ENCODE measurements around the gene METTL8.

METTL8 gene, protein sequence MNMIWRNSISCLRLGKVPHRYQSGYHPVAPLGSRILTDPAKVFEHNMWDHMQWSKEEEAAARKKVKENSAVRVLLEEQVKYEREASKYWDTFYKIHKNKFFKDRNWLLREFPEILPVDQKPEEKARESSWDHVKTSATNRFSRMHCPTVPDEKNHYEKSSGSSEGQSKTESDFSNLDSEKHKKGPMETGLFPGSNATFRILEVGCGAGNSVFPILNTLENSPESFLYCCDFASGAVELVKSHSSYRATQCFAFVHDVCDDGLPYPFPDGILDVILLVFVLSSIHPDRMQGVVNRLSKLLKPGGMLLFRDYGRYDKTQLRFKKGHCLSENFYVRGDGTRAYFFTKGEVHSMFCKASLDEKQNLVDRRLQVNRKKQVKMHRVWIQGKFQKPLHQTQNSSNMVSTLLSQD

DNA sequence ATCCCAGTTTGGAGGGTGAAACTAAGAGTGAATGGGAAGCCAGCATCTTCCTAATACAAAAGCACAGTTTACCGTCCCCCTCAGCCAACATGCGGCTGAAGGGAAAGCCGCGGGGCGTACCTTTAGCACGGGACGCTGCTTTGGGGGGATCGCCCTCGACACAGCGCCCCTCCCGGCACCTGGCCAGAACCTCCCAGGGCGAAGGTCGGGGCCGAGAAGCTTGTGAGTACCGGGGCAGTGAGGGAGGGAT is at the start of gene METTL8:
TSS of gene METTL8 (minus strand) at position 228 of the 250 bp plus-strand sequence. CDS start 41,805 bp downstream, outside the sequence.
- no peak for DNase-seq (ENCODE audit: low spot score)

DNA sequence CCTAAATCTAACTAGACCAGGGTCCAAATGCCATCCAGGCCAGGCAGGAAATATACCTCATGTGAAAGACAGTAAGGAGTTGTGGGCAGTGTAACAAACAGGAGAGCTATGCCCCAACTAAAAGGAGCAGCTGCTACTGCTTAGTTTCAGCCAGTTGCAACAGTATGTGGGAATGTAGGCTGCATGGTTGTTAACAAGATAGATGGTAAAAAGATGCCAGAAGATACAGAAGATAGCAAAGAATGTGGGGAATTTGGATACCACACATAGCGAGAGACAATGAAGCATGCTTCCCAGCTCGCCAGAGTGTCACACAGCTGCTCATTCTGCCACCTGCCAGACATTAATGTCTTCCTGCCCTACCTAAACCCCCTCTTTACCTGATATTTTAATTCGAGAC is 49.1 kb upstream of the METTL8 start:
- no peak for DNase-seq (ENCODE audit: low spot score)

DNA sequence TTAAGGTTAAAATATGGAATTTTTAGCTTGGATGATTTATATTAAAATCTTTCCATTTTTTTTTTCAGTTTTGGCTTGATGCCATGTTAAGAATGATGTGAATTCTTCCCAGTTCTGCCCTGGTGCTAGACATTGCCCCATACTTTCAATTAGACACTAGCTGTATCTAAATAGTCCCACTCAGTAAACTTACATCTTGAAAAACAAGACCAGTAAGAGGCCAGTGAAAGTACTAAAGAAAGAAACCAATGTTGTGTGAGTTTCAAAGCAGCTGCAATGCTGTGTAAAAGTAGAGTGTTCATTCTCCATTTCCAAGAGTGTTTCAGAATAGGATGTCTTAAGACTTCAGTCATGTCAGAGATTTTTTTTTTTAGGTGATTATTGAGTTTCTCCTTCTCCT is 48.5 kb upstream of the METTL8 start:
- no peak for DNase-seq (ENCODE audit: low spot score)

DNA sequence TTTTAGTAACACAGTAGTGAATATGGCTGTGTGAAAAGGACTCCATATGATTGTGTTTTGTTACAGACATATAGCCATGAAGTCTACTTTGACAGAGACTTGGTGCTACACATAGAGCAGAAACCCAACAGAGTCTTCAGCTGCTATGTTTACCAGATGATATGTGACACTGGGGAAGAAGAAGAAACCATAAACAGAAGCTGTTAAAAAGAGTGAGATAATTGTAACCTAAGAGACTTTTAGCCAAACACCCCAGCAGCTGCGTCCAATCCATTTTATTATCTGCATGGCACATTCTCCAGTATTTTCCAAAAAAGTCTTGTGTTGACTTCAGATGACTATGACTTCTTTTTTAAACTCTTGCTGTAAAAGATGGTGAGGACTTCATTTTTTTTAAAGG is 47.1 kb upstream of the METTL8 start:
- no peak for DNase-seq (ENCODE audit: low spot score)

DNA sequence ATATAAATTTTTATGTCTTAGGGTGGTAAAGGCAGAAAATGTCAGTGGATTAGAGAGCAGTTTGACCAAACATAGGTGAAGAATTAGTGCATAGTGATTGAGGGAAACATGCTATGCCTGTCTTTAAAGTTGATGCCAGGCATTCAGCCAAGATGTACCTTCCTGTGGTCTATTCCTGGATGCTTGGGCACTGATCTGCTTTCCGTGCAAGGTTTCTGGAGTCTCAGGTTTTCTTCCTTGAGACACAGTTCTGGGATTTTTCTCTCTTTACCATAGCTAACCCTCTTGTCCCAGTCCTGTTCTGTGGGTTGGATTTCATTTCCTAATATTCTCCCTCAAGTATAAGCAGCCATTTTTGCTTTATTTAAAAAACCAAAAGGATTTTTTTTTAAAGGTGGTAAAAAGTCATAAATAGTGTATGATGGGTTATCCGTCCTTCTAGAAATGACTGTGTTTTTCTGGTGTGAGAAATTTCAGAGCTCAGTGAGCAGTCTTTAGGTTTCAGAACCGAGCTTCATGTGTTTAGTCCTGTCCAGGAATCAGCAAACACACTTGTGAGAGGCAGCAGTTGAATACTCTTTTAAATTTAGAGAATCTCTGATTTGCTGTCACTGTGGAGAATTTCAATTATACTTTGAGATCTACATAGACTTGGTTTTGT is 45.5 kb upstream of the METTL8 start:
- DNase-seq (ENCODE audit: low spot score) = no peak

DNA sequence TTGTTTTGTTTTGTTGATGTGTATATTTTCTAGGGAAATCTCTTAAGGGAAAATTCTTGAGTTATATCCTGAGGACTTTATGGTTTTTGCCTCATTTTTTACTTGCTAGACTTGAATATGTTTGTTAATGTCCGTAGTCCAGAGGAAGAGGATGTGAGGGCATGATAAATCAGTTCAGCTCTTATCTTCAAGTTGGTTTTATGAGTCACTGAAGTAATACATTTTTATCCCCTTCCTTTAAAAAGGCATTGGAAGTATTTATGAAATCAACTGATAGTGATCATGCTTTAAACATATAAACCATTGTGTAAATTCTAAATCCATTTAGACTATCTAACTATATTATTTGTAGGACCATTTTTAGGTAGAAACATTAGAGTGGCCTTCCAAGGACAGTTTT is 44.6 kb upstream of the METTL8 start:
- DNase-seq (ENCODE audit: low spot score) = no peak

DNA sequence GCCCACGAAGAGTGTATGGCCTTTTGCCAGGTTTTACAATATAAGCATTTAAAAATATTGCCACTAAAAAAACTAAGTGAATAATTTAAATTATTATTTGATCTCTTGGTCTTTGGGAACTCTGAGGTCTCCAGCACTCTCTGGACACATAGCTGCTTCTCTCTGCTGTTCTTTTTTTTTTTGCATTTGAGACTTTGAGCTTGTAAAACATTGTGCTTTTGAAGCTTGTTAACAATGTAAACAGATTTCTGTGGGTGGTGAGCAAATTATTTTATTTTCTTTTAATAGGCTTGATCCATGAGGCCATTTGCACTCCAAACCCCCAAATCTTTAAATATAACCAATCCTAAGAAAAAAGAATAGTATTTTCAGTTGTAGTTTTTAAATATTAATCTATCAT is 42.2 kb upstream of the METTL8 start:
- DNase-seq (ENCODE audit: low spot score) = no peak

DNA sequence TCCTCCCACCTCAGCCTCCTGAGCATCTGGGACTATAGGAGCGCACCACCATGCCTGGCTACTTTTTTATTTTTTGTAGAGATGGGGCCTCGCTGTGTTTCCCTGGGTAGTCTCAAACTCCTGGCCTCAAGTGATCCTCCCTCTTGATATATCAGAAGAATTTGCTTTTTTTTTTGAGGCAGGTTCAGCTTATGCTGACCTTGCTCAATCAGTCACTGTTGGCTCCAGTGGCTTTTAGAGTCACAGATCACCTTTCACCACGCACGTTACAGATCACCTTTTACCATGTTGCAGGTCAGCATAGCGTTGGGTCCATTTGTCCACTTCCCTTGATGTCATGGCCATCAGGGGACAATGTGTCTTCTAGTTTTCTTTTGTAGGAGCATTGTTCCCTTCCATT is 36.3 kb upstream of the METTL8 start:
- no peak for DNase-seq (ENCODE audit: low spot score)

DNA sequence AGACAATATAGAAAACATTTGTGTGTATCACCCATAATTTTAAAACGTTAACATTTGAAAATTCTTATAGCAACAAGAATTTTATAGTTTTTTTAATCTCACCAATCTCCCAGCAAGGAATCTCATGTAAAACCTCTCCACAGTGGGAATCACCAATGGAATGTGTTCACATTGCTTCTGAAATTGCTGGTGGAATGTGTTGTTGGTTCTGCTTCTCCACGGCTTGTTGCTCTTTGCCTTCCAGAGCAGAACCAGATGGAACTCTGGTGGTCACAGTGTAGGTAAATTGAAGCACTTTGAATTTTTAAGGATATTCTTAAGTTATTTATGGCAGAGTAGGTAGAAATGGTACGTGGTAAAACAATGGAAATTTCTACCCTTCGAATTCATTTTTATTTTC is 35.4 kb upstream of the METTL8 start:
- DNase-seq (ENCODE audit: low spot score) = no peak

DNA sequence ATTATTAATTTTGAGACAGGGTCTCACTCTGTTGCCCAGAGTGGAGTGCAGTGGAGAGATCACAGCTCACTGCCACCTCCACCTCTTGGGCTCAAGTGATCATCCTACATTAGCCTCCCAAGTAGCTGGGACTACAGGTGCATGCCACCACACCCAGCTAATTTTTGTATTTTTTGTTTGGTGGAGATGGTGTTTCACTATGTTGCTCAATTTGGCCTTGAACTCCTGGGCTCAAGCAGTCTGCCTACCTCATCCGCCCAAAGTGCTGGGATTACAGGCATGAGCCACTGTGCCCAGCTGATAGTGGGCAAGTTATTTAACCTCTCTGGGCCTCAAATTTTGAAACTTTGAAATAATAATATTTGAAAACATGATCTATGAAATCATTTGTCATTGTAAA is 26.7 kb upstream of the METTL8 start:
- no peak for DNase-seq (ENCODE audit: low spot score)

DNA sequence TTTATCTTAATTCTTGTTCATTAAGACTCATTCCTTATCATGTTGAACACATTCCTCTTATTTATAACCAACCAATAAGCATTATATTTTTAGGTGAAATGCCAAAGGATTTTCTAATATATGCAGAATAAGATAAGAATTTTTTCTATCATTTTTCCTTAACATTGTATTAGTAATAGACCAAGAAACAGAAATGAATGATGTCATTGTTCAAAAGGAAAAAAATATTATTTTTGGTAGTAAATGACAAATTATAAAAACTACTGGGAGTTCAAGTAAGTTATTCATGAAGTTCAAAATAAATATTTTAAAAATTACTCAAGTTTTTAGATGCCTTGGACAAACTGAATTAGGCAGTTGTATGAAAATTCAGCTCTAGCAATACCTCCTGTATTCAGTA is 25.7 kb upstream of the METTL8 start:
- DNase-seq (ENCODE audit: low spot score) = no peak

DNA sequence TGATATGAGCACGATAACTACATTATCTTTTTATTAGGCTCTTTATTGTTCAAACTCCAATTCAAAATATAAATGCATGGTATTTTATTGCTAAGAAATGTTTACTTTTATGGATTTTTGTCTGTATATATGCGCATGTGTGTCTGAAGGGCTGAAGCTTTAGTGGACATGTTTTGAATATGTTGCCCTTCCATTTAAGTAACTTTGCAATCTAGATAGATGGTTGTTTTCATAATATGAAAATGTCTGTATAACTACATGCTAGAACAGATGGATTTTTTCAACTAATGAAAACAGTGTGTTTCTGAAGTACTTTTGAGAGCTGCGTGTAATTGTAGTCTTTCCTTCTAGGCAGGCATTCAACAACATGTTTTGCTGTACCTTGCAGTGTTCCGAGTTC is 19.0 kb upstream of the METTL8 start:
- no peak for DNase-seq (ENCODE audit: low spot score)

DNA sequence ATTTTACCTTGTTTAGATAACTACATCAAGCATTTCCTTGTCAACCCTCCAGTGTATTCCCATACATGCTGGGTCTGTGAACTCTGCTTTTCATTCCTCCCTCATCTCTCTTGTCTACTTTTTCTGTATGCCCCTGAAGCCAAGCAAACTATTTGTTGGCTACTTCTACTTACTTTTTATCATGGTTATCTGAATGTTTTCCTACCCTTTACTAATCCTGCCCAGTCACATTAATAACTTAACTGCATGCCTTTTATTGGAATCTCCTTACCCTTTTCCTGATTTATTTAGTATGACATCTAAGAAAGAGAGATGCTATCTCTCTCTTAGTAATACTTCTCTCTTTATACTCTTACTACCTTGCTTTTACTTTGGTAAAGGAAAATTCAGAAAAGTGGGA is 17.3 kb upstream of the METTL8 start:
- DNase-seq (ENCODE audit: low spot score) = no peak

DNA sequence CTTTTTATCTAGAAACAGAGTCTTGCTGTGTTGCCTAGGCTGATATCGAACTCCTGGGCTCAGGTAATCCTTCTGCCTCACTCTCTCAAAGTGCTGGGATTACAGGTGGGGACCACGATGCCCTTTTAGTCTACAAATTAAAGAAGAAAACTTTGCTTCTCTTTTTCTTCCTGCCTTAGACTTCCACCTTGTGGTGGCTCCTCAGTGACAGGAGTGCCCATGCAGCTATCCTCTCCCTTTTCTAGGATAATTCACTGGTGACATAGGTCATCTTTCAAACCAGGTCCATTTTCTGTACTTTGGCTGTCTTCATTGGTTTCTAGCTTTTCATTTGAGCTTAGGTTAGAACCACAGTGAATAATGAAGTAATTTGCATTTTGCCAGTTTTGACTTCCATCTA is 13.9 kb upstream of the METTL8 start:
- no peak for DNase-seq (ENCODE audit: low spot score)

DNA sequence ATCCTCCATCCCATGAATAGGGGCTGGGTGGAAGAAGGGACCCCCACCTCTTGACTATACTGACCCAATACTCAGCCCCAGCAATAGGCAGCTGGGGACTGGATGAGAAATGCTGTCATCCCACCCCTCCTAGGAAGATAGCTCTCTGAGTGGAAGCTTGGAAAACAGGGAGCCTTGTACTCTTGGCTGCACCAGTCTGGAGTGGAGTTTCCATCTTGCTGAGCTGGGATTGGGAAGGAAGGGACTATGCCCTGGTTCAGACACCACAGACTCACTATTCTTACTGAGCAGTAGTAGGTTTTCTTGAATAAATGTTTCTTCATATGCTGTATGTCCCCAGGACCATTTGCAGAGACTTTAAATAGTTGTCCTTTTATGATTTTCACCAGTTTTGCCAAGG is 7.7 kb upstream of the METTL8 start:
- DNase-seq (ENCODE audit: low spot score) = no peak

DNA sequence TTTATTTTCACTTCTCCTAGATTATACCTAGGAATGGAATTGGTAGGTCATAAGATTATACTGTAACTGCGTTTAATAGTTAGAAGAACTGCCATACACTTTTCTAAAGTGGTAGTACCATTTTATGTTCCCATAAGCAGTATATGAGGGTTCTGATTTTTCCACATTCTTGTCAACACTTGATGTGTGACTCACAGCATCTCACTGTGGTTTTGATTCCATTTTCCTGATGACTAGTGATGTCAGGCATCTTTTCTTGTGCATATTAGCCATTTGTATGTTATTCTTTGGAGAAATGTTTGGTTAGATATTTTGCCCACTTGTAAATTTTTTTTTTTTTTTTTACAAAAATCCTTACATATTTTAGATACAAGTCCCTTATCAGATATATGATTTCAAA is 2.5 kb upstream of the METTL8 start:
- no peak for DNase-seq (ENCODE audit: low spot score)

DNA sequence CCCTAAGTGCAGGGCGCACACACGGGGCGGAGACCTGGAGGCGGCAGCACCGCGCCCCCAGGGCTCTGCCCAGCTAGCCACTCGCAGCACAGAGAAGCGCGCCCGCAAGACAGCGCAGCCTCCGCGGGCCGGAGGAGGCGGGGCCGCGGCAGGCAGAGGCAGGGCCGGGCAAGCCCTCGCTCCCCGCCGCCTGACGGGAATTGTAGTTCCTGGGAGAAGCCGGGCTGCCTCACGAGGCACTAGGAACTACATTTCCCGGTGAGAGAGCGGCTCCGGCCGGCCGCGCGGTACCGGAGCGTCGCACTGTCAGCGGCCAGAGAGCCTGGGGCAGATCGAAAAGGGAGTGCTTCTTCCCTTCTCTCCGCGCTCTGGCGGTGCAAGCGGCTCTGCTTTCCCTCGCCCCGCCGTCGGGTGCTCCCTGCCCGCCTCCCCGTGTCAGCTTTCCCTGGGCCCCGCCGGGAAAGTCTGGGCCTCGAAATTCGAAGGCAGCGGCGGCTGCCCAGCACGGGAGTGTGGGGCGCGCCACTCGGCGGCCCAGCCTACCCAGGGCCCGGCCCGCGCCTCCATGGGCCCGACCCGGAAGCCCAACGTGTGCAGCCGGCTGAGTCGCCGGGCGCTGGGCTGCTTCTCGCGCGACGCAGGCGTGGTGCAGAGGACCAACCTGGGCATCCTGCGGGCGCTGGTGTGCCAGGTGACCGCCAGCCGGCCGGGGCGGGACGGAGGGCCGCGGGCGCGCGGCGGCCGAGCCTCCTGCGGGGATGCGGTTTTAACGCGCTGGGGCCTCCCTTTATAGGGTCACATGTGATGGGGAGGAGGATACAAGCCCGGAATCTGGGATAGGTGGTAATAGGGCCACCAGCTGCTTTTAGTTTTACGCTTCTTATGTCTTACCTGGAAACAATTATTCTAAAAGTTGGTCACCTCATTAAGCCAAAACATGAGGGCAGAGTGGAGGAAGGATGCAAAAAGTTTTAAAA is 511 bp upstream of the METTL8 start, which contains the start of gene DCAF17:
TSS of gene DCAF17 (plus strand) at position 214 of the 977 bp plus-strand sequence. CDS start at position 566, 352 bp downstream.
- peak; percentile 91 for DNase-seq (ENCODE audit: low spot score)

DNA sequence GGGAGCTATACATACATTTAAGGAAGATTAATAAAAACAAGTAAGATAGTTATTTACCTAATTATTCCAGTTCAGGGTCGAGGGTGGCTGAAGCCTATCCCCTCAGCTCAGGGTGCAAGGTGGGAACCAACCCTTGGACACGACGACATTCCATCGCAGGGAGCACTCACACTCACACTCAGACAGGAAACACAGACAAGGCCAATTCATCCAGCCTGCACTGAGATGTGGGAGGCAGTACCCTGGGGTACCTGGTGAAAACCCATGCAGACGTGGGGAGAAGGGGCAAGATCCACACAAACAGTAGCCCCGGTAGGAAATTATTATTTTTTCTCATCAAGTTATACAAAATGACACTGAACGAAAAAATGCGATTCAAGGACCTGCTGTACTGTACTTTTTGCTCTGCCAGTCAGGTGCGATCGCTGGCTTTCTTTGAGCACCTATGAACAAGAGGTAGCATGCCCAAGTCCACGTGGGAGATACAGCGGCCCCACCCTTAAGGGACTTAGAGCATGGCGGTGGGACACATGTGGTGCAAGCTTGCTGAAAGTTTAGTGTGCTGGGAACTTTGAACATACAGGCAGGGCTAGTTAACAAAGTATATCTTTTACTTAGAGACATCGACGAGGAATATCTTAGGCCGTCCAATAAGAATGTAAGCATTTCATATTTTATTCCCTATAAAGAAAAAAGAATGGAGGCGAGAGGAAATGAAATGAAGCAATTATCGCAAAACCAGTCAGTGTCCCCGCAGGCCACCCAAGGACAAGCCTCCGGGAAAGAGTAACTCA is 624 bp downstream of the METTL8 start:
- peak; percentile 33 for DNase-seq (ENCODE audit: low spot score)

DNA sequence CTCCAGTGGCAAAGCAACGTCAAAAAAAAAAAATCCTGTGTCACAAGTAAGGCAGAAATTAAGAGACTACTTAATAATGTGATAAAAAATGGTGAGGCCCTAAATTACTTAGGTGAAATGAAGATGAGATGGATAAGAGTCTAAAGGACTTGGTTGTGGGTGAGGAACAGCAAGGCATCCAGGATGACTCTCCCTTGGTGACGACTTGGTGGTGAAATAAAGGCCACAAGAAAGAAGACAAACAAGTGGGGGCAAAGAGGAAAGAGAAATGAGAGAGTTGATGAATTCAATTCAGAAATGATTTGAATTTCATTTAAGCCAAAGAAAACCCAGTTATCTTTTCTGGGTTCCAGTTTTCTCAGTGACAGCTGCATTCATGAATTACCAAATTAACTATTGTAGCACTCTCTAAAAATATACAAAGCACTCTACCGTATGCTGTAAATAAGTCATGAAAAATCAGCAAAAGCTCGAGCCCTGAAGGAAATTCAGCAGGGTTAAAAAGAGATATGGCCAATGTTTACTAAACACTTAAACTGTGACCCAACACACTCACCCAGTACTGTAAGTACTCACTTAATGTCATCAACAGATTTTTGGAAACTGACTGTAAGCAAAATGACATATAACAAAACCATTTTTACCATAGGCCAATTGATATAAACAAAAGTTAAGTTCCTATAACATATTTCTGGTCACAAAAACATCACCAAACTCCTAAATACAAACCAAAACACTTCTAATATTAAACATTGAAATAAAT is 1.4 kb downstream of the METTL8 start:
- no peak for DNase-seq (ENCODE audit: low spot score)

DNA sequence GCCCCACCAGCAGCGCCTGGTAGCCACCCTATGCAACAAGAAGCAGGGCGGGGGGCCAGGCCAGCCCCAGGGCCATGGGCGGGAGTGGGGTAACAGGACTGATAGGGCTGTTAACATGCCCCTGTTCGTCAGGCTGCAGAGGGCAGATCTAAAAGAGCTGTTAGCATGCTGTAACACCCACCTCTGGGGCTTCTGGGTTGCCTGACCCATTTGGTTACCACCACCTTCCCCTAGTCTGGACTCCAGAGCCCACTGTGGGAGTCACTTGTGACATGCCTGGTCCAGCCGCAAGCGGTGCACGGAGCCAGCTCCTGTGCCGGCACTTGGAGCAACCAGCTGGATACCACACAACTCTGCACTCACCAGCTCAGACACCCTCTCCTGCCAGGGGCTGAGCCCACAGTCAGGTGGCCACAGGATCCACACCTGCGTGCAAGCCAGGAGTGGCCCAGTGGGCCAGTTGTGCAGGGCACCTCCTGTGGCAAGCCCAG is 2.1 kb downstream of the METTL8 start:
- no peak for DNase-seq (ENCODE audit: low spot score)
